ENCODE measurements around the gene ILK.

Gene ILK

GRCh38 chr11:6653656-6654055 lies 50.1 kb downstream of the ILK start:
- Histone ChIP-seq H3K27ac (ENCODE audit: low read length) (no peak overlapping the region), H4K20me1 (ENCODE audit: insufficient read depth, low read length) (no peaks in the 10 kb centered on the region), H3K79me2 (ENCODE audit: low read length) (no peaks in the 10 kb centered on the region), H2AFZ (ENCODE audit: low read depth, low read length) (no peak overlapping the region), H3K27me3 (ENCODE audit: low read depth, low read length) (peaks cover 26% of the 10 kb centered on the region; the same call in 1 of the 2 replicates), H3K36me3 (replicated peaks; ENCODE audit: low read depth, low read length) (no peaks in the 10 kb centered on the region), H3K4me2 (ENCODE audit: low read length) (no peak overlapping the region), H3K4me1 (ENCODE audit: low read length) (no peaks in the 10 kb centered on the region), H3K9me3 (ENCODE audit: insufficient read depth, low read length) (no peaks in the 10 kb centered on the region), H3K4me3 (ENCODE audit: low read length) (no peak overlapping the region), H3K9ac (ENCODE audit: low read length) (no peak overlapping the region)
- TF ChIP-seq CTCF (IDR thresholded peaks at IDR 0.05; ENCODE audit: low read depth, low read length) (no peak), EZH2phosphoT487 (IDR thresholded peaks at IDR 0.05; ENCODE audit: low read depth) (no peak)

GRCh38 chr11:6654281-6655019 lies 50.9 kb downstream of the ILK start:
- H3K4me2 ChIP-seq (ENCODE audit: low read length), result no peak overlapping the region
- H3K27me3 ChIP-seq (ENCODE audit: low read depth, low read length), result peaks cover 23% of the 10 kb centered on the region; the same call in 1 of the 2 replicates
- TF ChIP-seq EZH2phosphoT487 (IDR thresholded peaks at IDR 0.05; ENCODE audit: low read depth) (no peak), CTCF (IDR thresholded peaks at IDR 0.05; ENCODE audit: low read depth, low read length) (no peak)
- H3K36me3 ChIP-seq (replicated peaks; ENCODE audit: low read depth, low read length), result no peaks in the 10 kb centered on the region
- H3K27ac ChIP-seq (ENCODE audit: low read length), result no peak overlapping the region
- H3K79me2 ChIP-seq (ENCODE audit: low read length), result no peaks in the 10 kb centered on the region
- H3K9ac ChIP-seq (ENCODE audit: low read length), result no peak overlapping the region
- no peaks in the 10 kb centered on the region for H3K4me1 ChIP-seq (ENCODE audit: low read length)
- H3K9me3 ChIP-seq (ENCODE audit: insufficient read depth, low read length), result no peaks in the 10 kb centered on the region
- no peak overlapping the region for H3K4me3 ChIP-seq (ENCODE audit: low read length)
- H4K20me1 ChIP-seq (ENCODE audit: insufficient read depth, low read length), result no peaks in the 10 kb centered on the region
- no peak overlapping the region for H2AFZ ChIP-seq (ENCODE audit: low read depth, low read length)

GRCh38 chr11:6655020-6655789 lies 51.6 kb downstream of the ILK start:
- Histone ChIP-seq H3K9me3 (ENCODE audit: insufficient read depth, low read length) (no peaks in the 10 kb centered on the region), H4K20me1 (ENCODE audit: insufficient read depth, low read length) (no peaks in the 10 kb centered on the region), H3K36me3 (replicated peaks; ENCODE audit: low read depth, low read length) (no peaks in the 10 kb centered on the region), H3K79me2 (ENCODE audit: low read length) (no peaks in the 10 kb centered on the region), H2AFZ (ENCODE audit: low read depth, low read length) (no peak overlapping the region), H3K27ac (ENCODE audit: low read length) (no peak overlapping the region), H3K9ac (ENCODE audit: low read length) (no peak overlapping the region), H3K27me3 (ENCODE audit: low read depth, low read length) (peaks cover 23% of the 10 kb centered on the region; the same call in 1 of the 2 replicates), H3K4me1 (ENCODE audit: low read length) (peaks cover 3% of the 10 kb centered on the region), H3K4me3 (ENCODE audit: low read length) (no peak overlapping the region), H3K4me2 (ENCODE audit: low read length) (no peak overlapping the region)
- TF ChIP-seq CTCF (IDR thresholded peaks at IDR 0.05; ENCODE audit: low read depth, low read length) (no peak), EZH2phosphoT487 (IDR thresholded peaks at IDR 0.05; ENCODE audit: low read depth) (no peak)
